DOHH2 (cell line): ENCODE measurements around the gene IL16.

ENCODE experiments used
- H3F3A ChIP-seq: fragments of 200-600 bp; sonication (generic), shearing (Covaris generic); 2 replicates; pipeline ENCODE4 v1.6.0; 2016; ENCODE audit warnings: antibody characterized with exemption, mild to moderate bottlenecking; ENCODE audit not compliant: control insufficient read depth, insufficient read depth
- H3K27ac ChIP-seq: fragments of 200-600 bp; sonication (generic); 2 replicates; pipeline ENCODE4 v1.5.1; 2014; ENCODE audit warnings: low read depth, mild to moderate bottlenecking, low read length, moderate library complexity
- H3K27me3 ChIP-seq: fragments of 200-600 bp; sonication (generic); 2 replicates; pipeline ENCODE4 v1.6.1; 2014; ENCODE audit warnings: mild to moderate bottlenecking, low read length, mixed read lengths; ENCODE audit not compliant: control insufficient read depth
- H3K36me3 ChIP-seq: fragments of 200-600 bp; sonication (generic); 2 replicates; pipeline ENCODE4 v1.6.1; 2014; ENCODE audit warnings: mild to moderate bottlenecking, low read length, moderate library complexity, mixed read lengths; ENCODE audit not compliant: control insufficient read depth
- H3K4me1 ChIP-seq: fragments of 200-600 bp; sonication (generic); 2 replicates; pipeline ENCODE4 v1.6.1; 2014; ENCODE audit warnings: mild to moderate bottlenecking, low read length, mixed read lengths; ENCODE audit not compliant: control insufficient read depth
- H3K4me2 ChIP-seq: fragments of 200-600 bp; sonication (generic); 2 replicates; pipeline ENCODE4 v1.6.0; 2014; ENCODE audit warnings: mild to moderate bottlenecking, low read length, moderate library complexity
- H3K4me3 ChIP-seq: fragments of 200-600 bp; sonication (generic); 2 replicates; pipeline ENCODE4 v1.5.1; 2014; ENCODE audit warnings: mild to moderate bottlenecking, low read length, mixed read lengths
- H3K79me2 ChIP-seq: fragments of 200-600 bp; sonication (generic); 2 replicates; pipeline ENCODE4 v1.6.1; 2014; ENCODE audit warnings: mild to moderate bottlenecking, low read length, mixed read lengths; ENCODE audit not compliant: control insufficient read depth
- H3K9me2 ChIP-seq: fragments of 200-600 bp; sonication (generic); replicated peaks from 2 replicates; pipeline ENCODE4 v1.6.1; 2014; ENCODE audit warnings: mild to moderate bottlenecking, low read length, mixed read lengths; ENCODE audit not compliant: control insufficient read depth
- H3K9me3 ChIP-seq: fragments of 200-600 bp; sonication (generic); 2 replicates; pipeline ENCODE4 v1.6.1; 2014; ENCODE audit warnings: antibody characterized with exemption, low read length, mixed read lengths; ENCODE audit not compliant: control insufficient read depth, insufficient read depth
- H4K20me1 ChIP-seq: fragments of 200-600 bp; sonication (generic); 2 replicates; pipeline ENCODE4 v1.6.0; 2014; ENCODE audit warnings: low read depth, mild to moderate bottlenecking, antibody characterized with exemption, low read length, moderate library complexity; ENCODE audit not compliant: control insufficient read depth, insufficient read depth
- EZH2phosphoT487 ChIP-seq: fragments of 200-600 bp; sonication (generic); IDR thresholded peaks from 2 replicates; pipeline ENCODE4 v1.6.1; 2017; ENCODE audit warnings: borderline replicate concordance, mild to moderate bottlenecking, antibody characterized with exemption, low read length, moderate library complexity, mixed read lengths
- TF ChIP-seq, protein P1 (sequence below): fragments of 200-600 bp; sonication (generic); IDR thresholded peaks from one replicate; pipeline ENCODE4 v1.5.1; 2014; ENCODE audit warnings: antibody characterized with exemption, mild to moderate bottlenecking, low read depth, low read length; ENCODE audit not compliant: poor library complexity, severe bottlenecking

Gene IL16

DNA sequence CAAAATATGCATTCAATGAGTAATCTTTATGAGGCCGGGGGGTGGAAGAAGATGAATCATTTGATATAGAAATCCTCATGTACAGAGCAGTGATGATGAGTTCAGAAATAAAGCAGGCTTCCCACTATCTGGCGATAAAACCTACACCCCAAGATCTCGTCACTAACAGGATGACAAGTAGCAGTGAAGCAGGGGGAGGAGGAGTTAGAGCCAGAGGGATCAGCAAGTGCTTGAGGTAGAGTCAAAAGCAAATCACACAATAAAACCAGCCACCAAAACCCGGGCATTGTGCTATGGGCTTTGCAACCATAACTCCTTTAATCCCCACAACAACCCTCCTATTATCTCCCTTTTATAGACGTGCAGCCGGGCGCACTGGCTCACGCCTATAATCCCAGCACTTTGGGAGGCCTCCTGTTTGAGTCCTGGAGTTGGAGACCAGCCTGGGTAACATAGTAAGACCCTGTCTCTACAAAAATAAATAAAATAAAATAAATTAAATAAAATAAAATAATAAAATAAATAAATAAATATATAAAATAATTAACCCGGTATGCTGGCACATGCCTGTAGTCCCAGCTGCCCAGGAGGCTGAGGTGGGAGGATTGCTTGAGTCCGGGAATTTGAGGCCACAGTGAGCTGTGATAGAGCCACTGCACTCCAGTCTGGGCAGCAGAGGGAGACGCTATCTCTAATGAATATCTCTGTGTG is 74.3 kb downstream of the IL16 start:
- H3K36me3 ChIP-seq = no peaks in the 10 kb centered on the region
- no peaks in the 10 kb centered on the region for H3F3A ChIP-seq
- TF ChIP-seq, protein P1, sequence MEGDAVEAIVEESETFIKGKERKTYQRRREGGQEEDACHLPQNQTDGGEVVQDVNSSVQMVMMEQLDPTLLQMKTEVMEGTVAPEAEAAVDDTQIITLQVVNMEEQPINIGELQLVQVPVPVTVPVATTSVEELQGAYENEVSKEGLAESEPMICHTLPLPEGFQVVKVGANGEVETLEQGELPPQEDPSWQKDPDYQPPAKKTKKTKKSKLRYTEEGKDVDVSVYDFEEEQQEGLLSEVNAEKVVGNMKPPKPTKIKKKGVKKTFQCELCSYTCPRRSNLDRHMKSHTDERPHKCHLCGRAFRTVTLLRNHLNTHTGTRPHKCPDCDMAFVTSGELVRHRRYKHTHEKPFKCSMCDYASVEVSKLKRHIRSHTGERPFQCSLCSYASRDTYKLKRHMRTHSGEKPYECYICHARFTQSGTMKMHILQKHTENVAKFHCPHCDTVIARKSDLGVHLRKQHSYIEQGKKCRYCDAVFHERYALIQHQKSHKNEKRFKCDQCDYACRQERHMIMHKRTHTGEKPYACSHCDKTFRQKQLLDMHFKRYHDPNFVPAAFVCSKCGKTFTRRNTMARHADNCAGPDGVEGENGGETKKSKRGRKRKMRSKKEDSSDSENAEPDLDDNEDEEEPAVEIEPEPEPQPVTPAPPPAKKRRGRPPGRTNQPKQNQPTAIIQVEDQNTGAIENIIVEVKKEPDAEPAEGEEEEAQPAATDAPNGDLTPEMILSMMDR = no peak
- no peak for TF ChIP-seq EZH2phosphoT487
- no peak overlapping the region for H3K27ac ChIP-seq
- H4K20me1 ChIP-seq = no peaks in the 10 kb centered on the region
- peaks cover 11% of the 10 kb centered on the region for H3K4me1 ChIP-seq
- H3K4me2 ChIP-seq = no peak overlapping the region
- peaks cover 5% of the 10 kb centered on the region; the same call in 1 of the 2 replicates for H3K27me3 ChIP-seq
- H3K9me2 ChIP-seq = no peaks in the 10 kb centered on the region
- no peaks in the 10 kb centered on the region for H3K79me2 ChIP-seq
- no peak overlapping the region for H3K4me3 ChIP-seq
- H3K9me3 ChIP-seq = no peaks in the 10 kb centered on the region

DNA sequence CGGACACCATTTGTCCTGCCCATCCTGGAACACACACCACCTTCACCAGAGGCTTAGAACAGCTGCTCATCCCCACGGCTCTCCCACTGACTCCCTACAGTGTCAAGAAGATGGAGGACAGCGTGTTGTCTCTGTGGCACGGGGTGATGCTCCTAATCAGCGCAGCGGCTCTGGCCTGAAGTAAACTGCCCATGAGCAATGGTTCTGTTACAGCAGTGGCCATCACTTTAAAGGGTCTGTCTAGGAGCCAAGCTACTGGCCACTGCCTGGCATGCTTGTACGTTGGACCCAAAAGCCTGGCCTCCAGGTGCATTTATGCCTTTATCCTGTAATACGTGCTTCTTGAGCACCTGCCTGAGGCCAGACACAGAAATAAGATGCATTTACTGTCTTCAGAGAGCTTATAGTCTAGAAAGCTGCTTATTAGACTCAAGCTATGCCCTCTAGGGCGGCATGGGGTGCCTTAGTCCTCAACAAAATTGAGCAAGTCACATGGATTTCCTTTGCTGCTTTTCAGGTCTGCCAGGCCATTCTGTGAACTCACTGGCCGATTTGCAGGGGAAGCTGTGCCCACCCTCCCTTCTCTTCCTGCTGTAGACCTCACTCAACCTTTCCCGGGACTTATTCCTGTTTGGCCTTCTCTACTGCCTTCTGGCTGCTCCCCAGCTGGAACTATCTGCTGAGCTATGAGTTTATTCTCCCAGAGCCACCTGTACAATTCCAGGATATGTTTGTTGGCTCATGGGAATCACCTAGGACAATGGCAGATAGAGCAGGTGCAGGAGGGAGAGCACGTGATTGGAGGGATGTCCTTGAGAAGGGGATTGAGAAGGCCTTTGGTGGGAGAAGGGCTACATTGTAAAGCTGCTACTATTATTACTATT is 75.3 kb downstream of the IL16 start:
- no peak overlapping the region for H3K27ac ChIP-seq
- H3F3A ChIP-seq = no peaks in the 10 kb centered on the region
- TF ChIP-seq, protein P1 = no peak
- TF ChIP-seq EZH2phosphoT487 = no peak
- no peaks in the 10 kb centered on the region for H3K9me2 ChIP-seq
- H3K27me3 ChIP-seq = peaks cover 5% of the 10 kb centered on the region; the same call in 1 of the 2 replicates
- peaks cover 12% of the 10 kb centered on the region for H3K4me1 ChIP-seq
- no peak overlapping the region for H3K4me3 ChIP-seq
- no peaks in the 10 kb centered on the region for H4K20me1 ChIP-seq
- no peaks in the 10 kb centered on the region for H3K36me3 ChIP-seq
- H3K4me2 ChIP-seq = no peak overlapping the region
- H3K79me2 ChIP-seq = no peaks in the 10 kb centered on the region
- peaks cover 2% of the 10 kb centered on the region; the same call in 1 of the 2 replicates for H3K9me3 ChIP-seq

DNA sequence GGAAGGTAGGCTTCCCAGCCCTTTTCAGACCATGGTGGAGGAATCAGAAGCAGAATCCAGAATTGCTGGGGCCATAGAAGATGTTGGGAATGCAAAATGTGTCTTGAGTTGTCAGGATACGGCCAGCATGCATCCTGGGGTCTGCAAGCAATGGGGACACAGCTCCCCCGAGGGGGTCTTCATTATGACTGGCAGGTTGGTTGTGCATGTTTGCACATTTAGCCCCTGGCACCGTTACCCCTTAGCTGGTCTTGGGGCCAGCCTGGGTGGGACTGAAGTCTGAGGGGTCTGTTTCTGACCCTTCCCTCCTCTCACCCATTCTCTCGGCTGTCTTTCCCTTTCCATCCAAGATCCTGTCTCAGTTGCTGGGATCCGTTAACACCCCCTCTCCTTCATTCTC is 76.5 kb downstream of the IL16 start:
- TF ChIP-seq, protein P1 = no peak
- TF ChIP-seq EZH2phosphoT487 = no peak
- Histone ChIP-seq H3F3A (no peaks in the 10 kb centered on the region), H3K4me3 (no peak overlapping the region), H3K4me2 (no peak overlapping the region), H3K9me2 (no peaks in the 10 kb centered on the region), H4K20me1 (no peaks in the 10 kb centered on the region), H3K4me1 (peaks cover 12% of the 10 kb centered on the region), H3K36me3 (no peaks in the 10 kb centered on the region), H3K79me2 (no peaks in the 10 kb centered on the region), H3K9me3 (peaks cover 8% of the 10 kb centered on the region; the same call in 1 of the 2 replicates), H3K27me3 (peaks cover 5% of the 10 kb centered on the region; the same call in 1 of the 2 replicates), H3K27ac (no peak overlapping the region)
